Measurements from ENCODE around the gene CCDC167.

GRCh38 chr6:37539171-37540028 lies 39.7 kb upstream of the CCDC167 start:
- TF ChIP-seq CTCF (IDR thresholded peaks at IDR 0.05; ENCODE audit: insufficient read depth, low read depth, low read length) = no peak
- no peak for TF ChIP-seq EZH2 (IDR thresholded peaks at IDR 0.05; ENCODE audit: insufficient read depth, low read length)
